Mucosa of stomach (tissue), 1 donor: ENCODE results near the gene LILRA1.
"Not testable (repeated sequence)": the region's sequence is repeated elsewhere in the genome, so short reads cannot be mapped to it uniquely, and the experiment has no call there.

Experiments used
- H3K27me3 ChIP-seq: one replicate; pipeline ENCODE4 v1.7.0; 2013; ENCODE audit warnings: mild to moderate bottlenecking, low read length; ENCODE audit not compliant: control insufficient read depth, insufficient read depth
- H3K36me3 ChIP-seq: one replicate; pipeline ENCODE4 v1.7.0; 2013; ENCODE audit warnings: low read length; ENCODE audit not compliant: control insufficient read depth, insufficient read depth
- H3K4me1 ChIP-seq: one replicate; pipeline ENCODE4 v1.7.0; 2013; ENCODE audit warnings: mild to moderate bottlenecking, low read length; ENCODE audit not compliant: control insufficient read depth, insufficient read depth
- H3K4me3 ChIP-seq: one replicate; pipeline ENCODE4 v1.7.0; 2013; ENCODE audit warnings: low read length
- H3K9ac ChIP-seq: one replicate; pipeline ENCODE4 v1.7.0; 2013; ENCODE audit warnings: mild to moderate bottlenecking, low read length, moderate library complexity
- H3K9me3 ChIP-seq: one replicate; pipeline ENCODE4 v1.7.0; 2013; ENCODE audit warnings: mild to moderate bottlenecking, low read length, moderate library complexity; ENCODE audit not compliant: control insufficient read depth
- donor health status: Pancreatic carcinoma.

Gene LILRA1

DNA sequence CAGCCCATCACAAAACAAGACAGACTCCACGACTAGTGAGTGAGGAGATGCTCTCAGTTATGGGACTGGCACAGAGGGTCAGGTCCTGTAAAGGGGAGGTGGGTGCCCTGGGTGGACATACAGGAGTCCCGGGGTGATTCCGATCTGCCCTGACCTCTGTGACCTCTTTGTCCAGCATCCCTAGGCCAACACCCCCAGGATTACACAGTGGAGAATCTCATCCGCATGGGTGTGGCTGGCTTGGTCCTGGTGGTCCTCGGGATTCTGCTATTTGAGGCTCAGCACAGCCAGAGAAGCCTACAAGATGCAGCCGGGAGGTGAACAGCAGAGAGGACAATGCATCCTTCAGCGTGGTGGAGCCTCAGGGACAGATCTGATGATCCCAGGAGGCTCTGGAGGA, 6.4 kb upstream of the LILRA1 start:
- H3K9ac ChIP-seq = no peak overlapping the region
- no peaks in the 10 kb centered on the region for H3K9me3 ChIP-seq
- H3K27me3 ChIP-seq = no peaks in the 10 kb centered on the region
- H3K36me3 ChIP-seq = no peaks in the 10 kb centered on the region
- no peak overlapping the region for H3K4me3 ChIP-seq
- H3K4me1 ChIP-seq = no peaks in the 10 kb centered on the region

DNA sequence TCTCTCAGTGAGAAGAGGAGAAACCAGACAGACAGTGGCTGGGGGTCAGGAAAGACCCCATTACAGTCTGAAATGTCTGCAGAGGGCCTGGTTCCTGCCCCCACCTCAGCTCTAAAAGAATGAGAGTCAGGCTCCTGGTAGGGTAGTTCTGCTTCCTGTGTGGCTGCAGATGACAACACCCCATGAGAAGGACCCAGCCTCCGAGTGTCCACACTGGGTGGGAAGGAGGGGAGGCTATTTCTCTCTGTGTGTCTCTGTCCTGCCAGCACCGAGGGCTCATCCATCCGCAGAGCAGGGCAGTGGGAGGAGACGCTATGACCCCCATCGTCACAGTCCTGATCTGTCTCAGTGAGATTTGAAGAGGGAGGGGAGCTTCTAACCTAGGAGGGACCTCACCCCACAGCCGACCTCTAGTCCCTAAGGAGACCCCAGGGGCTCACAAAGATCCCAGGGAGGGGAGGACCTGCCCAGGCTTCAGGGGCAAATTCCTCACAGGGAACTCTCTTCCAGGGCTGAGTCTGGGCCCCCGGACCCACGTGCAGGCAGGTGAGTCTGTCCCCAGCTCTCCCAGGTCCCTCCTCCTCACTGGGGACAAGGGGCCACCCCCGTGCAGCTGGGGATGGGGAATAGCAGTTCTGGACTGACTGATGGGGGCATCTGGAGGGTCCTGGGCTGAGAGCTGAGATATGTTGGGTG, 647 bp downstream of the LILRA1 start:
- not testable (repeated sequence) for H3K9me3 ChIP-seq, H3K4me3 ChIP-seq, H3K27me3 ChIP-seq, H3K9ac ChIP-seq, H3K4me1 ChIP-seq, H3K36me3 ChIP-seq

DNA sequence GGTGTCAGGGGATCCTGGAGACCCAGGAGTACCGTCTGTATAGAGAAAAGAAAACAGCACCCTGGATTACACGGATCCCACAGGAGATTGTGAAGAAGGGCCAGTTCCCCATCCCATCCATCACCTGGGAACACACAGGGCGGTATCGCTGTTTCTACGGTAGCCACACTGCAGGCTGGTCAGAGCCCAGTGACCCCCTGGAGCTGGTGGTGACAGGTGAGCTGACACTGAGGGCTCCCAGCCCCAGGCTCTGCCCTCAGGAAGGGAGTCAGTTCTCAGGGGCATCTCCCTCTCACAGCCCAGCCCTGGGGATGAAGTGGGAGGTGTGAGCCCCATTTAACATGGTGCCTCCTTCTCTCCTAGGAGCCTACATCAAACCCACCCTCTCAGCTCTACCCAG, 1.3 kb downstream of the LILRA1 start:
- Histone ChIP-seq H3K9ac (no peak overlapping the region), H3K36me3 (no peaks in the 10 kb centered on the region), H3K27me3 (no peaks in the 10 kb centered on the region), H3K4me3 (no peak overlapping the region), H3K9me3 (no peaks in the 10 kb centered on the region), H3K4me1 (no peaks in the 10 kb centered on the region)

DNA sequence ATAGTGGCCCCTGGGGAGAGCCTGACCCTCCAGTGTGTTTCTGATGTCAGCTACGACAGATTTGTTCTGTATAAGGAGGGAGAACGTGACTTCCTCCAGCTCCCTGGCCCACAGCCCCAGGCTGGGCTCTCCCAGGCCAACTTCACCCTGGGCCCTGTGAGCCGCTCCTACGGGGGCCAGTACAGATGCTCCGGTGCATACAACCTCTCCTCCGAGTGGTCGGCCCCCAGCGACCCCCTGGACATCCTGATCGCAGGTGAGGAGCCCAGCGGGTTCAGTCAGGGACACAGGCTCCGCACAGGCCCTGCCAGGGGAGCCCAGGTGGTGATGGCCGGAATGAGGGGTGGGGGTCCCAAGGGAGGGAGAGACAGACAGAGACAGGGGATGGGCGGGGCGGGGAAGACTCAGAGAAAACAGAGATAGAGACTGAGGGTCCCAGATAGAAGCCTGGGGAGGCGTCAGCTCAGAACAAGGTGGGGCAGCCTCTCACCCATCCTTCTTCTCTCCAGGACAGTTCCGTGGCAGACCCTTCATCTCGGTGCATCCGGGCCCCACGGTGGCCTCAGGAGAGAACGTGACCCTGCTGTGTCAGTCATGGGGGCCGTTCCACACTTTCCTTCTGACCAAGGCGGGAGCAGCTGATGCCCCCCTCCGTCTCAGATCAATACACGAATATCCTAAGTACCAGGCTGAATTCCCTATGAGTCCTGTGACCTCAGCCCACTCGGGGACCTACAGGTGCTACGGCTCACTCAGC, 2.4 kb downstream of the LILRA1 start:
- not testable (repeated sequence) for H3K36me3 ChIP-seq, H3K27me3 ChIP-seq, H3K4me1 ChIP-seq, H3K4me3 ChIP-seq, H3K9me3 ChIP-seq, H3K9ac ChIP-seq

DNA sequence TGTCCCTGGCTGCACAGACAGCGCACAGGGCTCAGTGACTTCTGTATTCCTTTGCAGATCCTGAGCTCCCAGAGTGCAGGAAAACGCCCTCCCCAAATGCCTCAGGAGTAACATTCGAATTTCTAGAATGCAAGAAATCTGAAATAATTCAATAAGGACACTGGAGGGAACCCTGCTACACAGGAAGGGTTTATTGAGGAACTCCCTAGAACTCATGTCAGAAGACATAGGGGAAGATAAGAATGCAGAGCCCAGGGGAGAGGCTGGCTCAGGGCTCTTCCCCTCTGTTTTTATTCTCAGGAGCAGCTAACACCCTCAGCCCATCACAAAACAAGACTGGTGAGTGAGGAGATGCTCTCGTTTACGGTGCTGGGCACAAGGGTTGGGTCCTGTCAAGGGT, 6.8 kb downstream of the LILRA1 start:
- Histone ChIP-seq H3K9me3 (no peaks in the 10 kb centered on the region), H3K9ac (no peak overlapping the region), H3K4me1 (no peaks in the 10 kb centered on the region), H3K27me3 (no peaks in the 10 kb centered on the region), H3K4me3 (no peak overlapping the region), H3K36me3 (no peaks in the 10 kb centered on the region)

DNA sequence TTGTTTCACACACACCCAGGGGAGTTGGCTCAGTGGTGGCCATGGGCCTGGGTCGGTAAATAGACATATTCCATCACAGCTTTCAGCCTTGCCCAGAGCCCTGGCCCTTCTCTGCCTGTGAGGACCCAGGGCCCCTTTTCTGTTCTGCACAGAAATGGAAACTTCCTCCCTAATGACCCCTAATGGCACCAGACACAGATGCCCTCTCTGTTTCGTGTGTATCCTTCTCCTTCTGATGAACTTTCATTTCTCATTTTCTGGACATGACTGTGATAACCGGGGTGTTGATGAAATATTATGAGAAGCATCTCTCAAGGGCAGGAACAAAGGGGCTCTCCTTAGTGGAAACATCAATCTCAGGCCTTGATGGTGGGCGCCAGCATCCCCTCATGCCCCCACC, 12.8 kb downstream of the LILRA1 start:
- H3K4me1 ChIP-seq = no peaks in the 10 kb centered on the region
- H3K9me3 ChIP-seq = no peaks in the 10 kb centered on the region
- no peaks in the 10 kb centered on the region for H3K36me3 ChIP-seq
- no peaks in the 10 kb centered on the region for H3K27me3 ChIP-seq
- no peak overlapping the region for H3K9ac ChIP-seq
- no peak overlapping the region for H3K4me3 ChIP-seq

DNA sequence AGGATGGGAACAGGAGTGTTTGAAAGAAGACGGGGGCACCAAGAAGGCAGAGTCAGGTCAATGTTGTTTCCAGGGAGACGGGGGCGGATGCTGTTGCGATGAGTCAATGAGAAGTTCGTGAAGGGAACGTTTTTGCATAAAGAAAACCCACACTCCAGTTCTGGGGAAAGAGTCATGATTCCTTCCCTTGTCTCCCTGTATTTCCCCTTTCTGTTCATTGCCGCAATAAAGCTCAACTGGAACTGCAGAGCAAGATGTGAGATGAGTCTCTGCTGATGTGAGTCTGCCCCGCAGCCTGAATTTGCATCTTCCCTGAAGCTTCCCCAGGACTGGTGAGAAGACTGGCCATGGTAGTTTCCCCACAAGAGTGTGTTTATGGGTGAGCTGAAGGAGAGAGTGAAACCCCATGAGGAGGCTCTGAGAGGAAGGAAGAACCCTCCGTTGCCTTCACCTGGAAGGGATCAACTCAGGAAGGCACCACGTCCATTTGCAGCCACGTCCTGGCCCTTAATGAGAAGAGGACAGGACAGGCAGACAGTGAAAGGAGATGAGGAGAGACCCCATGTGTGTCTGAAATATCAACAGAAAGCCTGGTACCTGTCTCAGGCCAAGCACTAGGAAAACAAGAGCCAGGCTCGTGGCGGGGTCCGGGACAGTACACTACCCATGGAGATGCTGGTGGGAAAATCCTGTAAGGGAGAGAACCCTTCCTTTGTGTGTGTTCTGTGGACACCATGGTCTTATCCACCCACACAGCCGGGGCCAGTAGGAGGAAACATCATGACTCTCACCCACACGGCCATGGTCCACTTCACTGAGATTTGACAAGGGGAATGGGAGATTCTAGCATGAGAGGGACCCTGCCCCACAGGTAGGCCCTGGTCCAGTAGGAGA, 13.7 kb downstream of the LILRA1 start:
- no peaks in the 10 kb centered on the region for H3K4me1 ChIP-seq
- no peak overlapping the region for H3K9ac ChIP-seq
- no peaks in the 10 kb centered on the region for H3K9me3 ChIP-seq
- H3K36me3 ChIP-seq = no peaks in the 10 kb centered on the region
- H3K4me3 ChIP-seq = no peak overlapping the region
- H3K27me3 ChIP-seq = no peaks in the 10 kb centered on the region

DNA sequence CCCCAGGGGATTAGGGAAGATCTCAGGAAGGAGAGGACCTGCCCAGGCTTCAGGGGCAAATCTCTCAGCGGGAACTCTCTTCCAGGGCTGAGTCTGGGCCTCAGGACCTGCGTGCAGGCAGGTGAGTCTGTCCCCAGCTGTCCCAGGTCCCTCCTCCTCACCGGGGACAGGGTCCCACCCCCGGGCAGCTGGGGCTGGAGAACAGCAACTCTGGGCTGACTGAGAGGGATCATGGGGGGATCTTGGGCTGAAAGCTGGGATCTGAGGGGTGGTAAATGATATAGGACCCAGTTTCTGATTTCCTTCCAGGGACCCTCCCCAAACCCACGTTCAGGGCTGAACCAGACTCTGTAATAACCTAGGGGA, 14.3 kb downstream of the LILRA1 start:
- H3K36me3 ChIP-seq = no peaks in the 10 kb centered on the region
- no peak overlapping the region for H3K4me3 ChIP-seq
- no peaks in the 10 kb centered on the region for H3K9me3 ChIP-seq
- no peaks in the 10 kb centered on the region for H3K4me1 ChIP-seq
- H3K27me3 ChIP-seq = no peaks in the 10 kb centered on the region
- no peak overlapping the region for H3K9ac ChIP-seq

DNA sequence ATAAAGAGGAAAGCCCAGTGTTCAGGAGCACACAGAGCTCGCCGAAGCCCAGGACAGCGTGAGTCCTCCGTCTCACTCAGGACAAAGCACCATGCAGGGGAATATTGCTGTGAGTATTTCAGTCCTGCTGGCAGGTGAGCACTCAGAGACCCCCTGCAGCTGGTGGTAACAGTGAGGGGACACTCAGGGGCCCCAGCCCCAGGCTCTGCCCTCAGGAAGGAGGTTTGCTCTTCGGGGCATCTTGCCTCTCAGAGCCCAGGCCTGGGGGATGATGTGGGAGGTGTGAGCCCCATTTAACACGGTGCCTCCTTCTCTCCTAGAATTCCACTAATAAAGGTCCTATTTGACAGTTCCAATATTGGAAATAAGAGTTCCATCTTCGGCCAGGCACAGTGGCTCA, 14.8 kb downstream of the LILRA1 start:
- H3K4me1 ChIP-seq = no peaks in the 10 kb centered on the region
- no peaks in the 10 kb centered on the region for H3K9me3 ChIP-seq
- H3K27me3 ChIP-seq = no peaks in the 10 kb centered on the region
- no peaks in the 10 kb centered on the region for H3K36me3 ChIP-seq
- no peak overlapping the region for H3K4me3 ChIP-seq
- H3K9ac ChIP-seq = no peak overlapping the region

DNA sequence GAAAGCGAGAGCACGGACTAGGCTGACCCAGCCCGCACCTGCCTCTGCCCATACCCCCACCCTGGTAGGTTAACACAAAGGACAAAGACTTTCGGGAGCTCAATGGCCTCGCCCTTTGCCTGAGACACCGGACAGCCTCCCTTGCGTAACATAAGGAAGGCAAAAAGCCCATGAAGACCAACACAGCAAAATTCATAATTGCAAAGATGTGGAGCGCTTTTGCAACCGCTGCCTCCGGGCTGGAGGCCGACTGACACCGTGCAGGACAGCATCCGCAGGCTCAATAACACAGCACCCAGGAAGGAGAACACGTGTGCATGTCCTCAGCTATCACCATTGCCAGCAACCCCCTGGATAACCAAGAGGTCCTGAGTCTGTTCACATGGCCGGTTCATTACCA, 15.4 kb downstream of the LILRA1 start:
- Histone ChIP-seq H3K4me3 (no peak overlapping the region), H3K4me1 (no peaks in the 10 kb centered on the region), H3K27me3 (no peaks in the 10 kb centered on the region), H3K9me3 (no peaks in the 10 kb centered on the region), H3K36me3 (no peaks in the 10 kb centered on the region), H3K9ac (no peak overlapping the region)

DNA sequence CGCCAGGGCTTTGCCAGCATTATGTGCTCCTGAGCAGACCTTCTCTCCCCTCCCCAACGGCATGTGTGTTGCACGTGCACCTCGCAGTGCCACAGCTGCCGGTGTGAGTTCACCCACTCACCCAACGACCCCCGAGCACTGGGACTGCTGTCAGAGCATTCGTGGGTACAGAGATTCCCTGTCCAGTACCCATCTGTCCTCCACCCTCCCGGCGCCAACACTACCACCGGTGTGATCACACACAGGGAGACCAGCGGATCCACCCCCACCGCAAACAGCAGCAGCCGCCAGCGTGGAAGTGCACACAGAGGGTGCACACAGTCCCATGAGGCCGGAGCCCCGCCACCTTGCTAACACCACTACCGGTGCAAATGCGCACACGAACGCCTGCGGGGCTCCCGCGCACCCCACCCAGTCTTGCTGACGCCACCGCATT, 15.9 kb downstream of the LILRA1 start:
- H3K36me3 ChIP-seq = no peaks in the 10 kb centered on the region
- H3K9me3 ChIP-seq = no peaks in the 10 kb centered on the region
- no peaks in the 10 kb centered on the region for H3K4me1 ChIP-seq
- no peaks in the 10 kb centered on the region for H3K27me3 ChIP-seq
- no peak overlapping the region for H3K4me3 ChIP-seq
- H3K9ac ChIP-seq = no peak overlapping the region

DNA sequence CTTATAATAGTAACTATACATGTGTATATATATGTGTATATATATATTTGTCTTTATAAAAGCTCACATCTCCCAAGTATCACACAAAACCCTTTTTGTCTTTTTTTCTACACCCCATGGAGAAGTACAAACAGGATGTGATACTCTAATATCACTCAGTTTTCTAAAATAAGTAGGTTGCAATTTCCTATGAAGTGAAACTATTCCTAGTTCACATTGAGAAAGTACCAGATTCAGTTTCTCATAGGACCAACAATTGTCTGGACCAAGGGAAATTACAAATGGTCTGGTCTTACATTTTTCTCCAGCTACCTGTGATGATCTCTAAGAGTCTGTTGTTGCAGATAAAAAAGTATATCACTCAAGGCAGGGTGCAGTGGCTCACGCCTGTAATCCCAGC, 19.0 kb downstream of the LILRA1 start:
- Histone ChIP-seq H3K4me3 (no peak overlapping the region), H3K4me1 (no peaks in the 10 kb centered on the region), H3K36me3 (no peaks in the 10 kb centered on the region), H3K9me3 (no peaks in the 10 kb centered on the region), H3K9ac (no peak overlapping the region), H3K27me3 (no peaks in the 10 kb centered on the region)
